ENCODE results near the gene HIP1R. TPM values are rescaled to one million over a fixed set of nuclear protein-coding genes. Genes with fewer than 3 reads are reported as not detected.

The HIP1R gene
- total and polyA plus RNA-seq, 2 of the 4 experiments (the other 2 are of a cell fraction), result 13.8 to 18.5 TPM

DNA sequence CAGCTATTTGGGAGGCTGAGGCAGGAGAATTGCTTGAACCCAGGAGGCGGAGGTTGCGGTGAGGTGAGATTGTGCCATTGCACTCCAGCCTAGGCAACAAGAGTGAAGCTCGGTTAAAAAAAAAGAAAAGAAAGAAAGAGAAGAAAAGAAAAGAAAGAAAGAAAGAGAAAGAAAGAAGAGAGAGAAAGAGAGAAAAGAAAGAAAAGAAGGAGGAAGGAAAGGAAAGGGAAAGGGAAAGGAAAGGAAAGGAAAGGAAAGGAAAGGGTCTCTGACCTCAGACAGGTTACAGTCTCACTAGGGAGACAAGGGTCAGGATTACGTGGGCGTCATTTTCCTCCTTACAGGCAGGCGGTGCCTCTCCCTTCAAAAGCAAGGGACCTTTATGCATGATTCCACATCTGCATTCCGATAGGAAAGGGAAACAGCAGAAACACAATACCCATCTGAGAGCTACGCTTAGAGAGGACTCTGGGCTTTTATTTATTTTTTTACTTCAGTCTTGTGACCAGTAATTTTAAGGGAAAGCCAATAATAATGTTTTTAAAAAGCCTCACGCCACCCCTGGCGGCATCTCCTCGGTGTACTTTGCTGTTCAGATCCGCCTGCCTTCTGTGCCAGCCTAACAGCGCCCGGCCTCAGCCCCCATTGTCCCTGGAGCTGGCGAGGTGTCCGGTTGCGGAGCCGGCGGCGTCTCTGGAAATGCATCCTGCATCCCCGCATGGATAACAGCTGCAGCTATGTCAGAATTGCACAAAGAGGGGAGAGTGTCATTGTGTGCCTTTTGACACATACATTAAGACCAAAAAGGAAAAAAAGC, 945 bp upstream of the HIP1R start:
- peaks cover 2% of the 10 kb centered on the region; the same call in 1 of the 2 replicates for H3K27me3 ChIP-seq (ENCODE audit: control insufficient read depth, insufficient read depth, low read length)
- H4K20me1 ChIP-seq (ENCODE audit: insufficient read depth, low read length), result no peaks in the 10 kb centered on the region
- H4K91ac ChIP-seq (ENCODE audit: insufficient read depth, low read depth, low read length), result no peak overlapping the region
- H2BK120ac ChIP-seq (ENCODE audit: low read depth, low read length), result peak overlapping the region; percentile 54; the same call in 1 of the 2 replicates
- peak overlapping the region; percentile 73 for H3K14ac ChIP-seq (replicated peaks; ENCODE audit: low read depth, low read length)
- H4K8ac ChIP-seq (ENCODE audit: low read depth in 2 of 2, low read length in 2 of 2), result peak overlapping the region in 1 of 2 experiments; percentile 52; a peak in 1 of 4 replicates
- H3K4me2 ChIP-seq (ENCODE audit: low read depth, low read length), result peak overlapping the region; percentile 98
- no peak overlapping the region for H3K56ac ChIP-seq (ENCODE audit: extremely low read depth, insufficient read depth, low read length)
- H3K9ac ChIP-seq (ENCODE audit: low read depth, low read length), result peak overlapping the region; percentile 12
- 43% methylated on average over 7 of the region's 21 CpGs; no CpG with 5 or more reads in 1 of the 2 experiments for WGBS, 2 experiments (ENCODE audit: extremely low coverage in 2 of 2, insufficient read length in 1 of 2)
- peak overlapping the region; percentile 62 for H3K4me3 ChIP-seq (ENCODE audit: insufficient read depth, low read depth, low read length)
- H2BK20ac ChIP-seq (ENCODE audit: low read depth, low read length), result peak overlapping the region; percentile 52; the same call in 1 of the 2 replicates
- no peaks in the 10 kb centered on the region; the same call in 1 of the 2 replicates for H3K4me1 ChIP-seq (ENCODE audit: control insufficient read depth, insufficient read depth, low read length)
- peak overlapping the region; percentile 7; the same call in 1 of the 2 replicates for H2AK5ac ChIP-seq (ENCODE audit: low read depth, low read length)
- H3K79me1 ChIP-seq (ENCODE audit: low read depth in 1 of 2, low read length in 2 of 2), result peaks cover 5 to 23% of the 10 kb centered on the region in 2 experiments; a peak in 2 of 4 replicates
- ChIA-PET POLR2A (ENCODE audit: unreplicated experiment) (no interaction called here), CTCF (interaction anchor here (0.6 to 0.7 kb wide), 2 partner anchors 31 to 265 kb away, joined by 3 read pairs; no protein-coding TSS in a partner anchor)
- H4K5ac ChIP-seq (ENCODE audit: low read depth, low read length), result no peak overlapping the region
- in situ Hi-C loops (cut with MboI; ENCODE audit: low sequenced_read_pairs), result no loop called here
- H3K18ac ChIP-seq (ENCODE audit: low read depth, low read length), result no peak overlapping the region
- 0 out of 3 replicates have a peak overlapping the region, but pooled peaks have one; percentile 3 for H2BK15ac ChIP-seq (ENCODE audit: low read depth, low read length)
- H3K36me3 ChIP-seq (ENCODE audit: control insufficient read depth, insufficient read depth, low read length), result no peaks in the 10 kb centered on the region
- H2AFZ ChIP-seq (replicated peaks; ENCODE audit: low read length, poor library complexity), result peak overlapping the region; percentile 88
- peak overlapping the region; percentile 18; the same call in 1 of the 2 replicates for H3K27ac ChIP-seq (ENCODE audit: insufficient read depth, low read length)
- no peaks in the 10 kb centered on the region for H3K9me1 ChIP-seq (ENCODE audit: insufficient read depth, low read length)
- H2AK9ac ChIP-seq (replicated peaks; ENCODE audit: low read depth, low read length, poor library complexity), result peak overlapping the region; percentile 80
- intact Hi-C loops (cut with micrococcal nuclease), result loop anchor here (2.0 kb wide), 1 partner anchor 42 kb away; no protein-coding TSS in a partner anchor
- peak overlapping the region; percentile 42 for H2BK5ac ChIP-seq (ENCODE audit: low read depth, low read length, poor library complexity, severe bottlenecking)
- dilution Hi-C loops (cut with HindIII; ENCODE audit: low sequenced_read_pairs, unreplicated experiment), result no loop called here
- peak; percentile 52 for ATAC-seq (ENCODE audit: low read depth)
- DNase-seq, result peak; percentile 44
- peaks cover 3% of the 10 kb centered on the region for H3K9me3 ChIP-seq (ENCODE audit: control insufficient read depth, insufficient read depth, low read length)
- BruUV-seq (replicated peaks), result no TSS peak
- peak overlapping the region; percentile 98 for H3K23ac ChIP-seq (ENCODE audit: low read depth, low read length)
- H3K4ac ChIP-seq (ENCODE audit: low read depth, low read length), result peak overlapping the region; percentile 60
- TF ChIP-seq RFX5 (IDR thresholded peaks at IDR 0.05; ENCODE audit: low read depth, low read length), result no peak
- TF ChIP-seq MAFK (IDR thresholded peaks at IDR 0.05; ENCODE audit: low read depth, low read length), result no peak
- TF ChIP-seq, protein P1, sequence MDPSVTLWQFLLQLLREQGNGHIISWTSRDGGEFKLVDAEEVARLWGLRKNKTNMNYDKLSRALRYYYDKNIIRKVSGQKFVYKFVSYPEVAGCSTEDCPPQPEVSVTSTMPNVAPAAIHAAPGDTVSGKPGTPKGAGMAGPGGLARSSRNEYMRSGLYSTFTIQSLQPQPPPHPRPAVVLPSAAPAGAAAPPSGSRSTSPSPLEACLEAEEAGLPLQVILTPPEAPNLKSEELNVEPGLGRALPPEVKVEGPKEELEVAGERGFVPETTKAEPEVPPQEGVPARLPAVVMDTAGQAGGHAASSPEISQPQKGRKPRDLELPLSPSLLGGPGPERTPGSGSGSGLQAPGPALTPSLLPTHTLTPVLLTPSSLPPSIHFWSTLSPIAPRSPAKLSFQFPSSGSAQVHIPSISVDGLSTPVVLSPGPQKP (IDR thresholded peaks at IDR 0.05; ENCODE audit: borderline replicate concordance, low read depth, low read length), result no peak
- TF ChIP-seq CEBPB (IDR thresholded peaks at IDR 0.05; ENCODE audit: low read depth, low read length), result no peak
- TF ChIP-seq RAD21 (IDR thresholded peaks at IDR 0.05; ENCODE audit: low read length), result no peak
- TF ChIP-seq, protein P2, sequence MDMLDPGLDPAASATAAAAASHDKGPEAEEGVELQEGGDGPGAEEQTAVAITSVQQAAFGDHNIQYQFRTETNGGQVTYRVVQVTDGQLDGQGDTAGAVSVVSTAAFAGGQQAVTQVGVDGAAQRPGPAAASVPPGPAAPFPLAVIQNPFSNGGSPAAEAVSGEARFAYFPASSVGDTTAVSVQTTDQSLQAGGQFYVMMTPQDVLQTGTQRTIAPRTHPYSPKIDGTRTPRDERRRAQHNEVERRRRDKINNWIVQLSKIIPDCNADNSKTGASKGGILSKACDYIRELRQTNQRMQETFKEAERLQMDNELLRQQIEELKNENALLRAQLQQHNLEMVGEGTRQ (IDR thresholded peaks at IDR 0.05; ENCODE audit: low read depth, low read length), result no peak
- no peak for TF ChIP-seq BHLHE40 (IDR thresholded peaks at IDR 0.05; ENCODE audit: low read depth, low read length)
- no peak for TF ChIP-seq FOS (IDR thresholded peaks at IDR 0.05; ENCODE audit: low read depth, low read length)
- no peak for TF ChIP-seq POLR2A (IDR thresholded peaks at IDR 0.05; ENCODE audit: low read depth, low read length)
- no peak for TF ChIP-seq CHD1 (IDR thresholded peaks at IDR 0.05; ENCODE audit: low read depth, low read length)
- no peak for TF ChIP-seq NFE2L2 (IDR thresholded peaks at IDR 0.05; ENCODE audit: low read depth, low read length)
- TF ChIP-seq, protein P3, sequence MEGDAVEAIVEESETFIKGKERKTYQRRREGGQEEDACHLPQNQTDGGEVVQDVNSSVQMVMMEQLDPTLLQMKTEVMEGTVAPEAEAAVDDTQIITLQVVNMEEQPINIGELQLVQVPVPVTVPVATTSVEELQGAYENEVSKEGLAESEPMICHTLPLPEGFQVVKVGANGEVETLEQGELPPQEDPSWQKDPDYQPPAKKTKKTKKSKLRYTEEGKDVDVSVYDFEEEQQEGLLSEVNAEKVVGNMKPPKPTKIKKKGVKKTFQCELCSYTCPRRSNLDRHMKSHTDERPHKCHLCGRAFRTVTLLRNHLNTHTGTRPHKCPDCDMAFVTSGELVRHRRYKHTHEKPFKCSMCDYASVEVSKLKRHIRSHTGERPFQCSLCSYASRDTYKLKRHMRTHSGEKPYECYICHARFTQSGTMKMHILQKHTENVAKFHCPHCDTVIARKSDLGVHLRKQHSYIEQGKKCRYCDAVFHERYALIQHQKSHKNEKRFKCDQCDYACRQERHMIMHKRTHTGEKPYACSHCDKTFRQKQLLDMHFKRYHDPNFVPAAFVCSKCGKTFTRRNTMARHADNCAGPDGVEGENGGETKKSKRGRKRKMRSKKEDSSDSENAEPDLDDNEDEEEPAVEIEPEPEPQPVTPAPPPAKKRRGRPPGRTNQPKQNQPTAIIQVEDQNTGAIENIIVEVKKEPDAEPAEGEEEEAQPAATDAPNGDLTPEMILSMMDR (conservative IDR thresholded peaks at IDR 0.05; ENCODE audit: low read depth, low read length), result no peak
- no peak for TF ChIP-seq MXI1 (IDR thresholded peaks at IDR 0.05; ENCODE audit: borderline replicate concordance, low read depth, low read length)
- no peak for TF ChIP-seq MAZ (IDR thresholded peaks at IDR 0.05; ENCODE audit: borderline replicate concordance, low read depth, low read length)

Measured in IMR-90 (cell line).